Measurements from ENCODE around the gene KLHL3.

Gene KLHL3

DNA sequence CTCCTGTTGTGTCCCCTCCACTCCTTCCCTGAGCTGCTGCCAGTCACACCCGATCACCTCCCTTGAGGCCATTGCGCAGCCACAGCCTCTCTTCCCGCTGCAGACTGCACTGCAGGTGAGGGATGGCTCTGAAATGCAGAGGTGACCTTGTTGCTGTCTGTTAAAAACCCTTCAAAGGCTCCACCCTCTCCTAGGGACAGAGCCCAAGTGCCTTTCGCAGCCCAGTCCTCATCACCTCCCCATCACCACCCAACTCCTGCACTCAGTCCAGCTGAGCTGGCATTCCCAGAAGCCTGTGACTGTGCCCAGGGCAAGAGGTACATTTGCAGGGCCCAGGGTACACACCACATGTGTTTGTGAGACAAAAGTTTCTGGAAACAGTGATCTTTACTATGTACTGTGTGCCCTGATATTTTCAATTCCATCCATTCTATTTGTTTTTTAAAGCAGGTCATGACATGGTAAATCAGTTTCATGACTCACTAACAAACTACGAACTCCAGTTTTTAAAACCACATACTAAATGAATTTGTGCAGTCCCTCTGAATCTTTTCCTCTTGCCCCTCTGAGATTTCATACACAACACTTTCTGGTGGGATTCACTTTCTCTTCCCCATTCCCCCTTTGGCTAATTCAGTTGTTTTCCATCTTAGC is 163.7 kb downstream of the KLHL3 start:
- no peak for DNase-seq

DNA sequence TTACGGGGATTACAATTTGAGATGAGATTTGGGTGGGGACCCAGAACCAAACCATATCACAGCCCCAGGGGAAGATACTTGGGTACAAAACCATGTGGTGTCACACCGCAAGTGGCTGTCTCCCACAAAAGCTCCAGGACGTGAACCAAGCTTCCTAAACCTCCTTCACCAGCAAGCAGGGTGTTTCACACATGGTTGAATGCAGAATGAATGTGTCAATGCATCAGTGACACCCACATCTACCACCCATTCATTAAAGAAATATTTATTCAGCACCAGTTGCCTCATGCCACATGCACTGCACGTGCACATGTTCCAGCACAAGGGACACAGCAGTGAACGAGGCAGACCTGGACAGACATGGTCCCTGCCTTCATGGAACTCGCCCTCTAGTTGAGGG is 165.8 kb downstream of the KLHL3 start:
- no peak for DNase-seq

Measured in NK-92 treated with Interleukin-12 subunit alpha and Interleukin-12 subunit beta, amount 100 ng/mL, for 24 hours (cell line).